Left lobe of liver (tissue), 2 donors: Measurements from ENCODE around the gene NFIX. TPM values are rescaled to one million over a fixed set of nuclear protein-coding genes. Genes with fewer than 3 reads are reported as not detected.

Source experiments
- ATAC-seq: fragments of 200-7000 bp; cut with Tn5 transposase; one replicate; pipeline ENCODE4 v1.9.1; 2020; ENCODE audit warnings: mild to moderate bottlenecking, moderate library complexity
- DNase-seq: peaks from one replicate; pipeline ENCODE4 v3.0.0-alpha.2; 2020; ENCODE audit warnings: low spot score
- total RNA-seq: library from RNA; stranded (reverse); gene quantifications from one replicate; pipeline ENCODE4 v1.2.1, GENCODE V29; 2021
- donor health status: DM: no; HTN: no; CAD: no; lungs with moderate emphysema.
- donor health status: DM: no; HTN: yes; CAD: no.

The NFIX gene
- total RNA-seq, 1 donor from 2014 or later, result 41.4 TPM

GRCh38 chr19:13053238-13053637 lies 58.0 kb downstream of the NFIX start:
- ATAC-seq, result no peak
- no peak for DNase-seq

- peak; percentile 43 for ATAC-seq
- peak; percentile 64 for DNase-seq
Observed at GRCh38 chr19:13053761-13054625, 58.7 kb downstream of the NFIX start.

- ATAC-seq (no peak), DNase-seq (no peak)
Observed at GRCh38 chr19:13054626-13055212, 59.4 kb downstream of the NFIX start.

- ATAC-seq (peak; percentile 6), DNase-seq (no peak)
Observed at GRCh38 chr19:13055213-13056051, 60.2 kb downstream of the NFIX start.

DNA sequence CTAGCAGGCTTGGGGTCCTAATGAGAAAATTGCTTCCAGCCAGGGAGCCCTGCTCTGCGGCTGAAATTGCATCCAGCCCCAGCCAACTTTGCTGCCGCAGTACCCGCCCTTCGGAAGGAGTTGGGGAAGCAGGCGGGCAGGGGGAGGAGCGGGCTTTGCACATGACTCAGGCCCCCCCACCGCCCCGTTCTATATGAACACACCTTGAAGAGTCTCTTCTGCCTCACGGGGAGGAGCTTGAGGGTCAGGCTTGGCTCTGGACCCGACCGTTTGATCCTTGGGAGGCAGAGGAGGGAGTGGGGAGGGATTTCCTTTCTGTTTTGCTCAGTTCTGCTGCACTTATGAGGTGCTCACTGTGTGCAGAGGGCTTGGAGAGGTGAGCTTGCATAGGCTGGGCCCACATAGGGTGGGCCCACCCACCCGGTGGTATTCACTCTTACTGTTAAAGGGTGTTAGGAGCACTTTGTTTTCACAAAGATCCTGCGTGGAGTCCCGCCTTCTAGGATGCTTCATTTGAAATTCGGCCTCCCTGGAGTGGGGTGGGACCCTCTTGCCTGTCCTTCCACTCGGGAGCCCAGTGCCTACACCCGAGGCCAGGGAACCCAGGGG lies 60.9 kb downstream of the NFIX start:
- no peak for ATAC-seq
- no peak for DNase-seq

GRCh38 chr19:13057147-13057572 lies 61.9 kb downstream of the NFIX start:
- DNase-seq, result no peak
- ATAC-seq, result no peak

- ATAC-seq (no peak), DNase-seq (no peak)
Observed at GRCh38 chr19:13057744-13058143, 62.5 kb downstream of the NFIX start.

DNA sequence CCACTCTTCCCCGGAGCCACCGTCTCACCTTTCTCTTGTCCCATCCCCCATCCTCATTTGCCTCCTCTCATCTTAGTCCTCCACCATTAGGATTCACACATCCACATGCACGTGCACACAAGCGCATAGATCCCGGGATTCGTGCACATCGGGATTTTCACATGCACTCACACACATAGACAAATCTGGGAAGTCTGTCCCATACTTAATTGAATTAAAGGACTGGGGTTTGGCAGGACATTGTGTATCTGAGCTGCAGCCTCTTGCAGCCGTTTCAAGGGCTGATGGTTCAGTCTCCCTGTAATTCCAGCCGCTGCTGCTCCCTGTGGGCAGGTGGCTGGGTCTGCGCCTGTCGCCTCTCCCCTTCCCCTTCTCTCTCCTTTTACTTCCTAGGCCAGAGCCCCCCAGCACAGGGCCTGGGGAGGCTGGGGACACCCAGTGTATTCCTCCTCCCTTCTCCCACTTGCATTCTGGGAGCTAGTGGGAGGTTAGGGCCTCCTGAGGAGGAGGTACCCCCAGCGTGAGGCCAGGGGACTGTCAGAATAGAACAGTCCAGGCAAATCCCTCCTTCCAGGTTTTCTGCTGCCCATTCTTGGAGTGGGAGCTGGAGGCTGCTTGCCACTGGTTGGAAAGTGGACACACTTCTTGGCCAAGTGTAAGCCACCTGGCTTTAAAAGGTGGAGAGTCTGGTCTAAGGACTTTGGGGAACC lies 63.8 kb downstream of the NFIX start:
- ATAC-seq, result no peak
- no peak for DNase-seq

- ATAC-seq (no peak), DNase-seq (no peak)
Observed at GRCh38 chr19:13060233-13060963, 65.1 kb downstream of the NFIX start.

DNA sequence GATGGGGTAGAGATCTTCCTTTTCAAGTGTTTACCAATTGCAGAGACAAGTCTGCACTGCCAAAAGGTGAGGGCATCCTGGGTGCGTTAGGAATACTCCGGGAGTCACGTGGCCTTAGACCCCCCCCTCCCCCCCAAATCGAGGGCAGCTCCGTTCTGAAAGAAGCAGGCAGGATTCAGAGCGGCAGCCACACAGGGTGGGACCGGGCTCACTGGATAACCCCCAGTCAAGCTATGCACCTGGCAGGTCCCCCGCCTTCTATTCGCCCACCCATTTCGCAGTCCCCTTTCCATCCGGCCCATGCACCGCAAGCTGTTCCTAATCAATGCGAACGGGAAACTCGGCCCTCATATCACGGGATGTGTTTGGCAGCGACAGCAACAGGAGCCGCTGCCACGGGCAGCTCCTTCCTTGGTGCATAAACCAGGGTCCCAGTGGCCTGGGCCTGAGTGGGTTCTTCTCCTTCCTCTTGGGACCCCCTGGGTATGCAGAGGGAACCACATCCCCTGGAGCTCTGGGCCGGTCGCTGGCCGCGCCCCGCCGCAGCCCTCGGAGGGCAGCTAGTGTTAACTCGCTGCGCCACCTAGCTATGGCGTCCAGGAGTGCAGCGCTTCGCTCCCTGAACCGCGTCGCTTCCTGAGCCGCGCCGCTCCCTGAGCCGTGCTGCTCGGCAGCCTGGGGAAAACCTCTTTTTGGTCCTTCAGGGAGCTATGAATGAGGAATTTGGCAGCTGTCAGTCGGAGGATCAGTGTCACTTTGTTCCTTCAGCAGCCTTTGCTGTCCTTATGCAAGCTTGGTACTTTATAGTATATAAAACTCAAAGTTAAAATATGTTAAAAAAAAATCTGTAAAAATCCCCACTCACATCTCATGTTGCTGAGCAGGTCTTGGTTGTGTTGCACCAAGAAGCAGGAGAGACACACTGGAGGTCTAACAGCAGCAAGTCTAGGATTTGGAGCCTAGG lies 66.0 kb downstream of the NFIX start:
- ATAC-seq (peak; percentile 94), DNase-seq (peak; percentile 80)

DNA sequence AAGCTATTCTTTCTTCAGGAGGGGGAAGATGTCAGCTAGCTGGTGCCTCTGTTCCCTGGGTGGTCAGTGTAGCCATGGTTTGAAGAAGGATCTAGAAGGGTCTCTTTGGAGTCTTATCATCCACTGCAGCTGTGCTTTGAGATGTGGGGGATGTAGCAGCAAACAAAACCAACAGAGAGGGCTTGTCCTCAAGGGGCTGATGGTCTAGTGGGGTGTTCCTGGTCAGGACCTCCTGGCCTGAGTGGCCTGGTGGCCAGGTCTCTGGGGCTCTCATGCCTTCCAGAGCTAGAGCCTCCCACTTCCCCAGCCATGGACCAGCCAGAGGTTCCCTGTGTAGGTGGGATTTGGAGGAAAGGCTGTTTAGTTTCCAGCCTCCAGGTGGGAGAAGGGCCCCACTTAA lies 67.0 kb downstream of the NFIX start:
- no peak for DNase-seq
- no peak for ATAC-seq

GRCh38 chr19:13063461-13064091 lies 68.3 kb downstream of the NFIX start:
- no peak for DNase-seq

DNA sequence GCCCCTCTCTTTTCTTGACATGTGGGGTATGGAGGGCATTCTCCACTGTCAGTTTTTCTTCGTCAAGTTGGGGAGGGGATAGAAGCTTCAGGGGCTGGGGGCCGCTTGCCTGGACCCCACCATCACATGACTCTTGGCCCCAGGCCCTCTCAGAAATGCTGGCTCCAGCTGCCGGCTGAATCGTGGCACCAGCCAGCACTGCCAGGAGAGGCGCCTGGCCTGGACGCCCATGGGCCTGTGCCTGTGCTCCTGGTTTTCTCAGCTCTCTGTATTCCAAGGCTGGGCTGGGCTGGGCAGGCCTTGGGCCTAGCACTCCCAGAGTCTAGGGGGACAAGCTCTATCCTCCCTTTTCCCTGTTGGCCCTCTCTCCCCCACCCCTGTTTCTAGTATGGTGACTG lies 68.8 kb downstream of the NFIX start:
- ATAC-seq (no peak), DNase-seq (no peak)

More at GRCh38 chr19:13063461-13064091, 68.3 kb downstream of the NFIX start:
- no peak for ATAC-seq

- DNase-seq, result no peak
- no peak for ATAC-seq
Observed at GRCh38 chr19:13066226-13066625, 71.0 kb downstream of the NFIX start.

- ATAC-seq (no peak), DNase-seq (no peak)
Observed at GRCh38 chr19:13066933-13067807, 71.9 kb downstream of the NFIX start.

DNA sequence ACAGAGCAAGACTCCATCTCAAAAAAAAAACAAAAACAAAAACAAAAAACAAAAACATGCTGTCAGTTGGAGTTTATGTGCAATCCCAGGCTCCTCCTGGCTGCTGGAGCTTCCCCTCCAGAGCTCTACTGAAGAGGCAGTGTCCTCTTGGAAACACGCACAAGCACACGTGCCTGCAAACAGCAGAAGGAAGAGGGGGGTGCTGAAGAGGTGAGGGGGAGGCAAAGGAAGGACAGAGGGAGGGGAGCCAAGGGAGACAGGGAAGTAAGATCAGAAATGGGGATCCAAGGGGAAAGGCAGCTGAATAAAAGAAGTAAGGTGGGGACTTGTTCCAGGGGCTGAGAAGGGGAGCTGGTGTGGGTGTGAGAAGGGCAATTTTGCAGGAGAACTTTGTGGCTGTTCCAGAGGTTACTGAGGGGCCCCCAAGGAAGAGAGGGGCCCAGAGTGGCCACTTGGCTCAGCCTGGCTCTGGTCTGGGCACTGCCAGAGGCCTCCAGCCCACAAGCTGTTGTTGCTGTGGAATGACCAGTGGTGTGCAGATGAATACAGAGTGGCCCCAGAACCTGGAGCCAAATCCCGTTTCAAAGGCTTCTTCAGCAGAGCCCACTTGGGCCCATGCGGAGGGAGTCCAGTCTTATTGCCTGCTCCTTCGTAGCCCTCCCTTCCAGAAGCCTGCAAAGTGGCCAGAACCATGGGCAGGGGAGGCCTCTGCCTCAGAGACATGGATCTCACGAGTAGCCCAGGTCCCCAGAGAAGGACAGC lies 73.0 kb downstream of the NFIX start:
- no peak for ATAC-seq
- no peak for DNase-seq
